ENCODE results near the gene EIF3I. TPM values are rescaled to one million over a fixed set of nuclear protein-coding genes. Genes with fewer than 3 reads are reported as not detected.

The EIF3I gene
- total and polyA plus RNA-seq, 2 of the 8 experiments (the other 6 are each of a cell fraction or from before 2014, with no cell fraction given): 247 to 346 TPM

- TF ChIP-seq RBBP5 (IDR thresholded peaks at IDR 0.05; ENCODE audit: borderline replicate concordance, low read depth, low read length) (no peak), RNF2 (IDR thresholded peaks at IDR 0.05; ENCODE audit: borderline replicate concordance, low read depth, low read length, missing control alignments, poor library complexity, severe bottlenecking) (no peak), KDM1A (IDR thresholded peaks at IDR 0.05; ENCODE audit: borderline replicate concordance, low read length) (no peak), TCF12 (IDR thresholded peaks at IDR 0.05; ENCODE audit: low read depth, low read length) (no peak), TAF7 (optimal IDR thresholded peaks at IDR 0.05; ENCODE audit: borderline replicate concordance, low read depth, low read length) (no peak), TAF1 (IDR thresholded peaks at IDR 0.05; ENCODE audit: low read depth, low read length) (no peak)
- TF ChIP-seq, protein P1, sequence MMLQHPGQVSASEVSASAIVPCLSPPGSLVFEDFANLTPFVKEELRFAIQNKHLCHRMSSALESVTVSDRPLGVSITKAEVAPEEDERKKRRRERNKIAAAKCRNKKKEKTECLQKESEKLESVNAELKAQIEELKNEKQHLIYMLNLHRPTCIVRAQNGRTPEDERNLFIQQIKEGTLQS (IDR thresholded peaks at IDR 0.05; ENCODE audit: insufficient read depth, low read depth, low read length): no peak
- TF ChIP-seq, protein P2, sequence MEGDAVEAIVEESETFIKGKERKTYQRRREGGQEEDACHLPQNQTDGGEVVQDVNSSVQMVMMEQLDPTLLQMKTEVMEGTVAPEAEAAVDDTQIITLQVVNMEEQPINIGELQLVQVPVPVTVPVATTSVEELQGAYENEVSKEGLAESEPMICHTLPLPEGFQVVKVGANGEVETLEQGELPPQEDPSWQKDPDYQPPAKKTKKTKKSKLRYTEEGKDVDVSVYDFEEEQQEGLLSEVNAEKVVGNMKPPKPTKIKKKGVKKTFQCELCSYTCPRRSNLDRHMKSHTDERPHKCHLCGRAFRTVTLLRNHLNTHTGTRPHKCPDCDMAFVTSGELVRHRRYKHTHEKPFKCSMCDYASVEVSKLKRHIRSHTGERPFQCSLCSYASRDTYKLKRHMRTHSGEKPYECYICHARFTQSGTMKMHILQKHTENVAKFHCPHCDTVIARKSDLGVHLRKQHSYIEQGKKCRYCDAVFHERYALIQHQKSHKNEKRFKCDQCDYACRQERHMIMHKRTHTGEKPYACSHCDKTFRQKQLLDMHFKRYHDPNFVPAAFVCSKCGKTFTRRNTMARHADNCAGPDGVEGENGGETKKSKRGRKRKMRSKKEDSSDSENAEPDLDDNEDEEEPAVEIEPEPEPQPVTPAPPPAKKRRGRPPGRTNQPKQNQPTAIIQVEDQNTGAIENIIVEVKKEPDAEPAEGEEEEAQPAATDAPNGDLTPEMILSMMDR (IDR thresholded peaks at IDR 0.05; ENCODE audit: control extremely low read depth in 1 of 3, insufficient read depth in 1 of 3, low read depth in 1 of 3, low read length in 3 of 3): no peak
Measured at GRCh38 chr1:32228771-32229170, 6.6 kb downstream of the EIF3I start (continued).
